SK-N-SH (cell line): ENCODE data around the gene RET. TPM values are rescaled to one million over a fixed set of nuclear protein-coding genes. Genes with fewer than 3 reads are reported as not detected.

ENCODE experiments used
- CTCF ChIA-PET: fragments of 300-600, 350-600 bp; formaldehyde crosslinking; extraction: SDS; loops from one replicate; lab custom pipeline; 2021; lab: Yijun Ruan, JAX
- POLR2A ChIA-PET: fragments of 350-600 bp; sonication (Branson Sonifier 250); formaldehyde crosslinking; extraction: SDS; loops from one replicate; lab custom pipeline; 2020; ENCODE audit warnings: antibody characterized with exemption, inconsistent platforms; lab: Yijun Ruan, JAX
- DNase-seq: peaks from one replicate; pipeline ENCODE4 v3.0.0; 2012
- H2AFZ ChIP-seq: fragments of 200-600 bp; sonication (generic); 2 replicates; pipeline ENCODE4 v1.8.1; 2016; ENCODE audit warnings: antibody characterized with exemption, mild to moderate bottlenecking, low read depth
- H3F3A ChIP-seq: fragments of 200-600 bp; sonication (generic); replicated peaks from 2 replicates; pipeline ENCODE3; 2016; ENCODE audit warnings: antibody characterized with exemption, mild to moderate bottlenecking; ENCODE audit not compliant: insufficient read depth
- H3K27ac ChIP-seq, 2 experiments: fragments of 200-500 bp in 1 of 2; fragments of 200-600 bp in 1 of 2; sonication (Bioruptor generic) in 1 of 2; sonication (generic), shearing (Covaris generic) in 1 of 2; 2 replicates each; pipeline versions ENCODE4 v1.5.1 to v1.6.1; 2014 to 2016; ENCODE audit warnings: low read depth in 2 of 2, inconsistent platforms in 1 of 2, low read length in 1 of 2, mild to moderate bottlenecking in 1 of 2, mixed read lengths in 1 of 2
- H3K27me3 ChIP-seq: fragments of 200-600 bp; sonication (generic), shearing (Covaris generic); 2 replicates; pipeline ENCODE4 v1.6.1; 2016; ENCODE audit warnings: mixed run types; ENCODE audit not compliant: insufficient read depth
- H3K36me3 ChIP-seq, 2 experiments: fragments of 200-500 bp in 1 of 2; fragments of 200-600 bp in 1 of 2; sonication (Bioruptor generic) in 1 of 2; sonication (generic) in 1 of 2; replicated peaks in 1 of 2; 2 replicates each; pipeline versions ENCODE3 to v1.5.1; 2014 to 2016; ENCODE audit warnings: low read length in 1 of 2, mild to moderate bottlenecking in 1 of 2; ENCODE audit not compliant: insufficient read depth in 2 of 2, control insufficient read depth in 1 of 2
- H3K4me1 ChIP-seq, 2 experiments: fragments of 200-500 bp in 1 of 2; fragments of 200-600 bp in 1 of 2; sonication (Bioruptor generic) in 1 of 2; sonication (generic), shearing (Covaris generic) in 1 of 2; 2 replicates each; pipeline versions ENCODE4 v1.5.1 to v1.6.1; 2014 to 2016; ENCODE audit warnings: low read depth in 1 of 2, low read length in 1 of 2, mixed run types in 1 of 2; ENCODE audit not compliant: insufficient read depth in 2 of 2, control insufficient read depth in 1 of 2
- H3K4me2 ChIP-seq: fragments of 200-600 bp; sonication (generic), shearing (Covaris generic); 2 replicates; pipeline ENCODE4 v1.6.1; 2017; ENCODE audit warnings: mixed run types
- H3K4me3 ChIP-seq, 2 experiments: fragments of 200-500 bp in 1 of 2; fragments of 200-600 bp in 1 of 2; sonication (Bioruptor generic) in 1 of 2; sonication (generic), shearing (Covaris generic) in 1 of 2; 2 replicates each; pipeline versions ENCODE4 v1.5.1 to v1.8.1; 2014 to 2016; ENCODE audit warnings: low read depth in 2 of 2, inconsistent platforms in 1 of 2, low read length in 1 of 2, mild to moderate bottlenecking in 1 of 2, mixed read lengths in 1 of 2, moderate library complexity in 1 of 2
- H3K79me2 ChIP-seq: fragments of 200-600 bp; sonication (generic); 2 replicates; pipeline ENCODE4 v1.8.1; 2017; ENCODE audit warnings: mild to moderate bottlenecking; ENCODE audit not compliant: insufficient read depth
- H3K9ac ChIP-seq: fragments of 200-600 bp; sonication (generic); 2 replicates; pipeline ENCODE4 v1.6.1; 2017; ENCODE audit warnings: mixed run types
- H3K9me2 ChIP-seq: fragments of 200-600 bp; sonication (generic); 2 replicates; pipeline ENCODE4 v1.6.1; 2017; ENCODE audit warnings: mixed run types
- H3K9me3 ChIP-seq: fragments of 200-600 bp; sonication (generic); 2 replicates; pipeline ENCODE4 v1.6.1; 2017; ENCODE audit warnings: mixed run types, mild to moderate bottlenecking, moderate library complexity
- H4K20me1 ChIP-seq: fragments of 200-600 bp; sonication (generic); 2 replicates; pipeline ENCODE4 v1.6.1; 2017; ENCODE audit warnings: mild to moderate bottlenecking, mixed run types; ENCODE audit not compliant: insufficient read depth
- CHD2 ChIP-seq: fragments of 150-350 bp; IDR thresholded peaks from 2 replicates; pipeline ENCODE4 v1.6.1; 2018; ENCODE audit warnings: low read length; ENCODE audit not compliant: partially characterized antibody
- ELF1 ChIP-seq: IDR thresholded peaks from 2 replicates; pipeline ENCODE4 v1.4.0; 2012
- FOSL2 ChIP-seq: IDR thresholded peaks from 2 replicates; pipeline ENCODE4 v1.4.0; 2012; ENCODE audit warnings: low read depth, mild to moderate bottlenecking, moderate library complexity, borderline replicate concordance
- FOXM1 ChIP-seq: IDR thresholded peaks from 2 replicates; pipeline ENCODE4 v1.4.0; 2012; ENCODE audit warnings: low read depth, mild to moderate bottlenecking
- MEF2A ChIP-seq: IDR thresholded peaks from 2 replicates; pipeline ENCODE4 v1.4.0; 2012; ENCODE audit warnings: low read depth, borderline replicate concordance
- MXI1 ChIP-seq: IDR thresholded peaks from 2 replicates; pipeline ENCODE4 v1.6.1; 2012; ENCODE audit warnings: mild to moderate bottlenecking, low read depth, low read length, improper control_type of control experiment
- PBX3 ChIP-seq: IDR thresholded peaks from 2 replicates; pipeline ENCODE4; 2012
- POLR2AphosphoS5 ChIP-seq: IDR thresholded peaks from 2 replicates; pipeline ENCODE4 v1.6.1; 2012; ENCODE audit warnings: low read depth, low read length
- RCOR1 ChIP-seq: fragments of 150-350 bp; IDR thresholded peaks from 2 replicates; pipeline ENCODE4 v1.6.1; 2017; ENCODE audit warnings: antibody characterized with exemption, low read length
- RFX5 ChIP-seq: IDR thresholded peaks from 2 replicates; pipeline ENCODE4 v1.6.1; 2012; ENCODE audit warnings: mild to moderate bottlenecking, improper control_type of control experiment, low read length
- TAF1 ChIP-seq: IDR thresholded peaks from 2 replicates; pipeline ENCODE4 v1.6.1; 2012; ENCODE audit warnings: low read depth, mild to moderate bottlenecking, low read length, moderate library complexity, borderline replicate concordance
- TEAD4 ChIP-seq: IDR thresholded peaks from 2 replicates; pipeline ENCODE4 v1.4.0; 2012; ENCODE audit warnings: mild to moderate bottlenecking, borderline replicate concordance; ENCODE audit not compliant: insufficient read depth
- USF1 ChIP-seq: IDR thresholded peaks from 2 replicates; pipeline ENCODE4 v1.4.0; 2012; ENCODE audit warnings: low read depth, borderline replicate concordance
- ZBTB33 ChIP-seq: IDR thresholded peaks from 2 replicates; pipeline ENCODE4 v1.4.0; 2012; ENCODE audit warnings: low read depth, borderline replicate concordance
- WGBS: methylation state at CpG from one replicate; pipeline ENCODE4 v1.1.6; 2017; ENCODE audit warnings: low lambda C conversion rate; 5-methylcytosine and 5-hydroxymethylcytosine counted together
- polyA plus RNA-seq, 3 experiments: library from polyadenylated mRNA; depleted of rRNA; stranded (reverse); fragments of >200 nt; gene quantifications; 2 replicates each; pipeline ENCODE4 v1.2.3, GENCODE V29; 2012

Gene RET
- polyA plus RNA-seq, 1 of the 3 experiments (the other 2 are of a cell fraction), result 3.2 TPM

GRCh38 chr10:43132867-43133787, 56.3 kb downstream of the RET start (continued):
- TF ChIP-seq ZBTB33 (no peak), USF1 (no peak), TEAD4 (no peak)

GRCh38 chr10:43134126-43134905, 57.4 kb downstream of the RET start:
- Histone ChIP-seq H4K20me1 (no peaks in the 10 kb centered on the region), H3K36me3 (peaks cover 5 to 8% of the 10 kb centered on the region in 2 experiments), H3K4me3 (no peak overlapping the region), H3K9me2 (no peaks in the 10 kb centered on the region), H3K4me1 (peaks cover 7 to 22% of the 10 kb centered on the region in 2 experiments; a peak in 3 of 4 replicates), H2AFZ (no peak overlapping the region), H3K27ac (peak overlapping the region in 1 of 2 experiments; percentile 40; a peak in 2 of 4 replicates), H3K9ac (no peak overlapping the region), H3K27me3 (no peaks in the 10 kb centered on the region), H3K79me2 (peaks cover 26% of the 10 kb centered on the region), H3K4me2 (no peak overlapping the region), H3F3A (no peaks in the 10 kb centered on the region), H3K9me3 (no peaks in the 10 kb centered on the region)
- CTCF ChIA-PET, result interaction anchor here (1.0 to 1.8 kb wide), 4 partner anchors 8 to 268 kb away, joined by 3 to 5 read pairs (median 3); no protein-coding TSS in a partner anchor
- 94% methylated on average over 5 of the region's 5 CpGs for WGBS
- POLR2A ChIA-PET, result interaction anchor here (0.7 kb wide), 1 partner anchor 128 kb away, joined by 3 read pairs; no protein-coding TSS in a partner anchor
- no peak for TF ChIP-seq ELF1
- no peak for TF ChIP-seq CHD2
- TF ChIP-seq RFX5, result no peak
- no peak for TF ChIP-seq ZBTB33
- no peak for TF ChIP-seq TAF1
- TF ChIP-seq PBX3, result no peak
- no peak for TF ChIP-seq USF1
- TF ChIP-seq MXI1, result no peak
- no peak for TF ChIP-seq POLR2AphosphoS5
- no peak for TF ChIP-seq FOXM1
- TF ChIP-seq FOSL2, result no peak
- TF ChIP-seq RCOR1, result no peak
- no peak for TF ChIP-seq MEF2A
- no peak for DNase-seq
